Right cardiac atrium (tissue), 5 donors: ENCODE data around the gene NR2F2. TPM values are rescaled to one million over a fixed set of nuclear protein-coding genes. Genes with fewer than 3 reads are reported as not detected.

Source experiments
- ATAC-seq, 2 donors: fragments of 200-7000 bp; cut with Tn5 transposase; one replicate each; pipeline versions ENCODE4 v1.8.0 to v1.9.1; 2020; ENCODE audit warnings: moderate library complexity in 2 of 2, mild to moderate bottlenecking in 1 of 2
- DNase-seq, 3 donors: peaks; one replicate each; pipeline ENCODE4 v3.0.0-alpha.2; 2020
- H3K27ac ChIP-seq: one replicate; pipeline ENCODE4 v1.5.1; 2013; ENCODE audit warnings: mild to moderate bottlenecking, low read length, control low read depth, moderate library complexity
- H3K27me3 ChIP-seq: one replicate; pipeline ENCODE4 v1.6.1; 2013; ENCODE audit not compliant: control insufficient read depth, insufficient read depth
- H3K4me1 ChIP-seq: one replicate; pipeline ENCODE4 v1.6.1; 2013; ENCODE audit warnings: low read length; ENCODE audit not compliant: control insufficient read depth, insufficient read depth
- H3K4me3 ChIP-seq: one replicate; pipeline ENCODE4 v1.5.1; 2013; ENCODE audit warnings: low read length, control low read depth
- H3K9me3 ChIP-seq: one replicate; pipeline ENCODE4 v1.6.1; 2013; ENCODE audit warnings: low read length; ENCODE audit not compliant: control insufficient read depth
- WGBS: extraction: QIAGEN DNeasy Blood & Tissue Kit; methylation state at CpG from one replicate; pipeline ENCODE4 v1.1.7; 2013; 5-methylcytosine and 5-hydroxymethylcytosine counted together
- intact Hi-C, 4 donors: fragments of 100-400 bp; cut with DNase I; formaldehyde crosslinking; loops; one replicate each; pipeline versions ENCODE4 v1.11.0 to v1.14.0; 2022 to 2023
- polyA plus RNA-seq: library from polyadenylated mRNA; stranded (reverse); fragments of 200-250 nt; gene quantifications from one replicate; pipeline ENCODE4 v1.2.3, GENCODE V29; 2013
- total RNA-seq, 4 donors: library from RNA; stranded (reverse); fragmentation: NEBNext Ultra II Directional; extraction: Animal tissue kit (Norgen Biotek cat#: 25700); gene quantifications; one replicate each; pipeline ENCODE4 v1.2.1, GENCODE V29; 2021
- donor health status: healthy with polysubstance abuse.
- donor health status: DM: no; HTN: yes; CAD: no.
- donor health status: DM: no; HTN: no; CAD: no.
- donor health status: DM: no; HTN: yes; CAD: no; lungs with severe emphysema.
- donor health status: DM: yes; HTN: yes; CAD: no.

The NR2F2 gene
- total and polyA plus RNA-seq, 5 donors, result 43.0 to 68.6 (median 52.8) TPM

- Histone ChIP-seq H3K4me3 (peak overlapping the region; percentile 44), H3K4me1 (peaks cover 10% of the 10 kb centered on the region), H3K27me3 (no peaks in the 10 kb centered on the region), H3K9me3 (no peaks in the 10 kb centered on the region), H3K27ac (peak overlapping the region; percentile 89)
- DNase-seq (peak in 1 of 3 donors; percentile 68), ATAC-seq (no peak)
- 33% methylated on average over 22 of the region's 22 CpGs for WGBS
- intact Hi-C loops, result loop anchor here in 3 of 4 donors (5.0 to 10.0 kb wide), 3 partner anchors 1060 to 1090 kb away; no protein-coding TSS in a partner anchor
Observed at GRCh38 chr15:96344706-96345559, 14.4 kb downstream of the NR2F2 start.

DNA sequence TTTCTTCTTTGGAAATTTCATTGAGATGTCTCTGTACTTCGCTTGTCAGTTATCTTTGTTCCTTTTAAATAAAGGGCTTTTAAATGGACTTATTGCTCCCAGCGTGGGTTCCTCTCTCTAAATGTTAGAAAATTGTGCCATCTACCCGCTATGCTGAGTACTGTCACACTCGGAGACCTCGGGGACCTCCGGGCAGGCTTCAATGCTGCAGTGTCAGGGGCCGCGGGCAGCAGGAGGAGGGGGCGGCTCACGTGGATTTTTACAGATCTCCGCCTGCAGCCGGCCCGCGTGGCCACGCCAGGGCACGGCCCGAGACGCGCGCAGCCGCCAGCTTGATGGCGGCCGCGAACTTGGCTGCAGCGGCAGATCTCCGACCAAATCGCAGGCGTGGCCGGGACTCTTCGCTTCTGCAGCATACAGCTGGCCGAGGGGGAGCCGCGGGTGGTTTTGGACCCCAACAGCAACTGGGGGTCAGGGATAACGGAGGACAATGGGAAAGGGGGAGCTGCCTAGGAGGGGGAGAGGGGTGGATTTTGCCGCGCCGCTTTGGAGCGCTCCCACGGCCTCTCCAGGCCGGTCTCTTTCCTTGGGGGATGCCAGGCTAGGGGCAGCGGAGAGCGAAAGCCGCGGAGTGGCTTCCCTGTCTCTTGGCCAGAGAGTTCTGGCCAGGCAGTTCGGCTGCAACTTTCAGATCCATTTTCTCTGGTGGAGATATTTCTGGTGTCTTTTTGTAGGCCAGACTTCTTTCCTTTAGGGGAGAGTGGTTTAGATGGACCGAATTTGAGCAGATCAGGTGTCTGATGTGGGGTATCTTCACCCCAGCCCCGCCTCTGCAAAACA, 15.3 kb downstream of the NR2F2 start:
- Histone ChIP-seq H3K4me3 (peak overlapping the region; percentile 44), H3K27me3 (no peaks in the 10 kb centered on the region), H3K4me1 (peaks cover 10% of the 10 kb centered on the region), H3K9me3 (no peaks in the 10 kb centered on the region), H3K27ac (peak overlapping the region; percentile 89)
- intact Hi-C loops, result loop anchor here in 3 of 4 donors (5.0 to 10.0 kb wide), 3 partner anchors 1061 to 1091 kb away; no protein-coding TSS in a partner anchor
- DNase-seq (peak; percentile 88 to 95 (median 94)), ATAC-seq (peak; percentile 79 to 85)
- WGBS, result 2% methylated on average over 47 of the region's 47 CpGs

DNA sequence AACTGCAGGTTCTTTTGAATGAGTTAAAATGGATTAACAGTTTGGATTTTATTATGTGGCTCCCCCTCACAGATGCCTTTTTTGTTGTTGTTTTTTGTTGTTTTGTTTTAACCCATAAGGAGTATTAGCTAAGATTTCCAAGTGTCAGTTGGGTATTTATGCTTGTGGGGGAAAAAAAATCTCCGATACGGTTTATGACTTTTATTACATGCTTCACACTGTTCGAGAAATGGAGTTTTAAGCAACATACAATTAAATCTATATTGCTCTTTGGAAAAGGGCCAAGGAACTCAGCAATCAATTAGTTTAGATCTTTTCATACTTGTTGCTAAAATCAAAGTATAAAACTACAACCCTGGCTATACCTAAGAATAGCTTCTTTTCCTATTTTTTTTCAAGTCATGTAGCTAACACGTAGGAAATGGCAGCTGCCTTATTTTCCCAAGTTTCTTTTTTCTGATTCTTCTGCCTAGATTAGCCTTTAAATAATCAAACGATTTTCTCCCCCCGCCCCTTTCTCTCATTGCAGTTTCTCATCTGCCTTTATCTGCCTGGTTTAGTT, 16.0 kb downstream of the NR2F2 start:
- H3K9me3 ChIP-seq, result no peaks in the 10 kb centered on the region
- peak overlapping the region; percentile 89 for H3K27ac ChIP-seq
- peak overlapping the region; percentile 44 for H3K4me3 ChIP-seq
- DNase-seq, result no peak
- intact Hi-C loops, result loop anchor here in 3 of 4 donors (5.0 to 10.0 kb wide), 3 partner anchors 1062 to 1092 kb away; no protein-coding TSS in a partner anchor
- no peaks in the 10 kb centered on the region for H3K27me3 ChIP-seq
- WGBS, result 32% methylated on average over 6 of the region's 6 CpGs
- ATAC-seq, result no peak
- peaks cover 10% of the 10 kb centered on the region for H3K4me1 ChIP-seq

DNA sequence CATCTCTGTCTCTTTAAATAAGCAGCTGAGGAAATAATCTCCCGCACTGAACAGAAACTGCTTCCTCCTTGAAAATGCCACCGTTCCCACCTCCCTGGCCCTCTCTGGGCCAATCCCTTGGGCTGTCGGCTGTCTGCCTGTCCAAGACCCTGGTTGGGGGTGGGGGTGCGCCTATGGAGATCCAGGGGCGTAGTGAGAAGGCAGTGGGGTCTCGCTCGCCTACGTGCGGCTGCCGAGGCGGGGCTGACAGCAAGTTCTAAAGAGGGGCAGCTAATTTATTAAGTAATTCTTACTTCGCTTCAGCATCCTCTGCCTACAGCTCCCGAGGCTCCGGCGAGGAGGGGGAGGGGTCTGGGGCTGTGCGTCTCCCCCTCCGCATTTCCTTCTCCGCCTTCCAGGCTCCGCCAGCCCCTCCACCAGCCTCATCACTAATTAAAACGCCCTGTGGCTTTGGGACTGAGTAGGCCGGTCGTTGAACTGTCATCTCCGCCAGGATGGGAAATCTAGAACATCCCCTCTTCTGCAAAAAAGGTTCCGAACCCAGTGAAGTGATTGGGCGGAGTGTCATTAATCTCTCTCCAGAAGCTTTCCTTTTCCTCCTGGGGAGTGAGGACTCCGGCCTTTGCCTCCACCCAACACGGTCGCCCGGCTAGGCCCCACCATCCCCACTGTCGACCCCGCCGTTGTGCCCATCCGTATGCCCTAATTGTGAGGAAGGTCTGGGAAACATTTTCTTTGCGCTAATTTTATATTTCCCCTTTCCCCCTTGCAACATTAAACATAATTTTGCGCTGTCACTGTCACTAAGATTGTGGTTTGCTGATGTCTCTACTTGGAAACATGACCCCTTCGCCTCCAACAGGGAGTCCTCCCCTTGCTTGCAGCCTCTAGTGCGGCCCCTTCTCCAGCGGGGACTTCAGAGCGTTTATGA, 16.9 kb downstream of the NR2F2 start:
- 34% methylated on average over 39 of the region's 39 CpGs for WGBS
- DNase-seq (peak; percentile 75 to 82 (median 81)), ATAC-seq (peak; percentile 20 to 56)
- intact Hi-C loops, result loop anchor here in 3 of 4 donors (5.0 to 10.0 kb wide), 3 partner anchors 1063 to 1093 kb away; no protein-coding TSS in a partner anchor
- peak overlapping the region; percentile 93 for H3K27ac ChIP-seq
- no peaks in the 10 kb centered on the region for H3K27me3 ChIP-seq
- peaks cover 10% of the 10 kb centered on the region for H3K4me1 ChIP-seq
- peak overlapping the region; percentile 44 for H3K4me3 ChIP-seq
- H3K9me3 ChIP-seq, result no peaks in the 10 kb centered on the region

DNA sequence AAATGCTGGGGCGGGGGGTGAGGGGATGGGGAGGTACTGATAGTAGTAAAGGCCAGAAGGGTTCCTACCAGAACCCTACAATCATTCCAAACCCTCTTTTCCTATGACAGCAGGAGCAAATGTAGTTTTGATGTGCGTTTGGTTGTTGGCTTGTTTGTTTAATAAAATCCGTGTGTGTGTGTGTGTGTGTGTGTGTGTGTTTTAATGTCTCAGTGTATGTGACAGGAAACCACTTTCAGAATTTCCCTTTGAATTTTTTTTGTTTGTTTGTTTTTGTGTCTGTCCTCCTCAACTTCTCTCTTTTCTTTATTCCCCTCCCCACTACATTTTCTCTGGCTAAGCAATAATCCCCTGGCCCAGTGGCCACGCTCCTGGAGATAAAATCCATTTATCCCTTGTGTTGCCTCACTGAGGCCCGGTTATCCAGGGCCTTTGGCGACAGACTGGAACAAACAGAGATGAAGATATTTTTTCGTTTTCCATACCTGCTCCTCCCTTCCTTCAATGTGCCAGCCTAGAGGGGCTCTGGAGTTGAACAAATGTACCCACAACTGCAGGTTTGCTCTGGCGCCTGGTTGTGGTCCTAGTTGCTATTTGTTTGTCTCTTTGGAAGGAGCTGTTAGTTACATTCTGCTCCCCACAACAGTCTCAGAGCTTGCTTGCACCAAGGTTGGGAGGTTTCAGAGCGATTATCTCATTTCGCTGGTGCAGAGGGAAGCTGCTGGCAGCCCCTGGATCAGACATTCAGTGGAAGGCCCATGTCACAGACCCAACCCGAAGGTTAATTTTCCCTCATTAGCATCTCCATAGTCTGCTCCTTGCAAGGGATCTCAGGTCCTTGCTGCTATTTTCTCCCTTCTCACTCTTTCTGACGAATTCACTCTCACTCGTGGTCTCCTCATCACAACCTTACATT, 17.9 kb downstream of the NR2F2 start:
- Histone ChIP-seq H3K9me3 (no peaks in the 10 kb centered on the region), H3K4me3 (peak overlapping the region; percentile 44), H3K27ac (peak overlapping the region; percentile 93), H3K4me1 (peaks cover 11% of the 10 kb centered on the region), H3K27me3 (no peaks in the 10 kb centered on the region)
- ATAC-seq (no peak), DNase-seq (peak in 1 of 3 donors; percentile 34)
- intact Hi-C loops, result loop anchor here in 3 of 4 donors (5.0 to 10.0 kb wide), 3 partner anchors 1064 to 1094 kb away; no protein-coding TSS in a partner anchor
- 49% methylated on average over 13 of the region's 13 CpGs for WGBS

- 57% methylated on average over 4 of the region's 4 CpGs for WGBS
- no peak overlapping the region for H3K4me3 ChIP-seq
- H3K27ac ChIP-seq, result peak overlapping the region; percentile 93
- H3K27me3 ChIP-seq, result no peaks in the 10 kb centered on the region
- H3K4me1 ChIP-seq, result peaks cover 10% of the 10 kb centered on the region
- no peaks in the 10 kb centered on the region for H3K9me3 ChIP-seq
- ATAC-seq, result no peak
- DNase-seq, result no peak
- intact Hi-C loops, result loop anchor here in 3 of 4 donors (5.0 to 10.0 kb wide), 3 partner anchors 1064 to 1094 kb away; no protein-coding TSS in a partner anchor
Observed at GRCh38 chr15:96349034-96349856, 18.7 kb downstream of the NR2F2 start.

- no peak overlapping the region for H3K4me3 ChIP-seq
- peak overlapping the region; percentile 40 for H3K27ac ChIP-seq
- WGBS, result 32% methylated on average over 7 of the region's 7 CpGs
- H3K4me1 ChIP-seq, result peaks cover 5% of the 10 kb centered on the region
- intact Hi-C loops, result loop anchor here (5.0 to 10.0 kb wide), 5 partner anchors 235 to 1095 kb away; no protein-coding TSS in a partner anchor
- ATAC-seq (no peak), DNase-seq (no peak)
- H3K27me3 ChIP-seq, result no peaks in the 10 kb centered on the region
- no peaks in the 10 kb centered on the region for H3K9me3 ChIP-seq
Observed at GRCh38 chr15:96349857-96350720, 19.6 kb downstream of the NR2F2 start.
